Measurements from ENCODE around the gene SUSD4. TPM values are rescaled to one million over a fixed set of nuclear protein-coding genes. Genes with fewer than 3 reads are reported as not detected.
"Not testable (repeated sequence)": the region's sequence is repeated elsewhere in the genome, so short reads cannot be mapped to it uniquely, and the experiment has no call there.

Gene SUSD4
- total RNA-seq, 4 donors from 2014 or later: 2.2 to 5.3 (median 2.5) TPM

GRCh38 chr1:223405507-223405906, 41.5 kb upstream of the SUSD4 start:
- Histone ChIP-seq H3K4me3 (no peak overlapping the region), H3K4me1 (peaks cover 0 to 15% (median 0%) of the 10 kb centered on the region in 3 donors), H3K27ac (no peak overlapping the region), H3K36me3 (no peaks in the 10 kb centered on the region), H3K9me3 (no peaks in the 10 kb centered on the region), H3K27me3 (no peaks in the 10 kb centered on the region)
- 71 to 93% methylated on average over 2 to 3 of the region's 3 CpGs for WGBS, 2 donors (ENCODE audit: low coverage in 1 of 2)
- no peak for ATAC-seq
- no peak for TF ChIP-seq EP300 (IDR thresholded peaks at IDR 0.05)
- TF ChIP-seq POLR2AphosphoS5 (IDR thresholded peaks at IDR 0.05): no peak
- TF ChIP-seq POLR2A (IDR thresholded peaks at IDR 0.05): no peak
- TF ChIP-seq CTCF (IDR thresholded peaks at IDR 0.05): no peak

- H3K27me3 ChIP-seq: no peaks in the 10 kb centered on the region
- no peak overlapping the region for H3K27ac ChIP-seq
- H3K4me3 ChIP-seq: no peak overlapping the region
- no peaks in the 10 kb centered on the region for H3K9me3 ChIP-seq
- H3K4me1 ChIP-seq: peaks cover 0 to 15% (median 0%) of the 10 kb centered on the region in 3 donors
- no peak for ATAC-seq
- no peaks in the 10 kb centered on the region for H3K36me3 ChIP-seq
- 59 to 67% methylated on average over 2 to 3 of the region's 3 CpGs for WGBS, 2 donors (ENCODE audit: low coverage in 1 of 2)
- no peak for TF ChIP-seq EP300 (IDR thresholded peaks at IDR 0.05)
- TF ChIP-seq POLR2A (IDR thresholded peaks at IDR 0.05): no peak
- no peak for TF ChIP-seq POLR2AphosphoS5 (IDR thresholded peaks at IDR 0.05)
Observed at GRCh38 chr1:223403184-223403815, 39.3 kb upstream of the SUSD4 start.

GRCh38 chr1:223402790-223403142, 38.8 kb upstream of the SUSD4 start:
- ATAC-seq: no peak
- Histone ChIP-seq H3K27ac (no peak overlapping the region), H3K27me3 (no peaks in the 10 kb centered on the region), H3K4me3 (no peak overlapping the region), H3K36me3 (no peaks in the 10 kb centered on the region), H3K9me3 (no peaks in the 10 kb centered on the region), H3K4me1 (peaks cover 0 to 15% (median 0%) of the 10 kb centered on the region in 3 donors)
- TF ChIP-seq POLR2AphosphoS5 (IDR thresholded peaks at IDR 0.05): no peak
- no peak for TF ChIP-seq POLR2A (IDR thresholded peaks at IDR 0.05)
- no peak for TF ChIP-seq EP300 (IDR thresholded peaks at IDR 0.05)
- no peak for TF ChIP-seq CTCF (IDR thresholded peaks at IDR 0.05)
- WGBS, 2 donors (ENCODE audit: low coverage in 1 of 2): 61 to 63% methylated on average over 2 of the region's 2 CpGs

- 34 to 46% methylated on average over 1 to 2 of the region's 2 CpGs for WGBS, 2 donors (ENCODE audit: low coverage in 1 of 2)
- Histone ChIP-seq H3K27ac (no peak overlapping the region), H3K9me3 (no peaks in the 10 kb centered on the region), H3K36me3 (no peaks in the 10 kb centered on the region), H3K4me3 (no peak overlapping the region), H3K4me1 (peaks cover 0 to 15% (median 0%) of the 10 kb centered on the region in 3 donors), H3K27me3 (no peaks in the 10 kb centered on the region)
- ATAC-seq: no peak
- TF ChIP-seq POLR2AphosphoS5 (IDR thresholded peaks at IDR 0.05) (peak; percentile 39), EP300 (IDR thresholded peaks at IDR 0.05) (no peak)
Observed at GRCh38 chr1:223401873-223402789, 38.2 kb upstream of the SUSD4 start.

GRCh38 chr1:223399393-223399792, 35.4 kb upstream of the SUSD4 start:
- H3K4me1 ChIP-seq: peaks cover 0 to 15% (median 0%) of the 10 kb centered on the region in 3 donors
- H3K36me3 ChIP-seq, H3K27ac ChIP-seq, H3K27me3 ChIP-seq, ATAC-seq, H3K4me3 ChIP-seq, H3K9me3 ChIP-seq: not testable (repeated sequence)
- WGBS, 2 donors (ENCODE audit: low coverage in 1 of 2): no CpG with 5 or more reads among the region's 6 CpGs

- Histone ChIP-seq H3K27me3 (peaks cover 18% of the 10 kb centered on the region), H3K27ac (no peak overlapping the region), H3K9me3 (peaks cover 0 to 6% (median 0%) of the 10 kb centered on the region in 3 donors), H3K4me3 (no peak overlapping the region), H3K36me3 (no peaks in the 10 kb centered on the region), H3K4me1 (peaks cover 0 to 14% (median 3%) of the 10 kb centered on the region in 3 donors)
- TF ChIP-seq POLR2AphosphoS5 (IDR thresholded peaks at IDR 0.05) (no peak), EP300 (IDR thresholded peaks at IDR 0.05) (no peak), CTCF (IDR thresholded peaks at IDR 0.05) (no peak), POLR2A (IDR thresholded peaks at IDR 0.05) (no peak)
- WGBS, 2 donors (ENCODE audit: low coverage in 1 of 2): 94 to 100% methylated on average over 2 to 7 of the region's 13 CpGs
- ATAC-seq: no peak
Observed at GRCh38 chr1:223394706-223395105, 30.7 kb upstream of the SUSD4 start.

Measured in gastroesophageal sphincter (tissue), 4 donors.